GM12874 (cell line): ENCODE results near the gene CAMK2N2.

Experiments
- TF ChIP-seq, protein P1 (sequence below): IDR thresholded peaks from 2 replicates; pipeline ENCODE4 v1.5.1; 2011; ENCODE audit warnings: low read depth, mild to moderate bottlenecking, control low read depth, low read length, moderate library complexity; ENCODE audit not compliant: insufficient read depth

CAMK2N2 gene

DNA sequence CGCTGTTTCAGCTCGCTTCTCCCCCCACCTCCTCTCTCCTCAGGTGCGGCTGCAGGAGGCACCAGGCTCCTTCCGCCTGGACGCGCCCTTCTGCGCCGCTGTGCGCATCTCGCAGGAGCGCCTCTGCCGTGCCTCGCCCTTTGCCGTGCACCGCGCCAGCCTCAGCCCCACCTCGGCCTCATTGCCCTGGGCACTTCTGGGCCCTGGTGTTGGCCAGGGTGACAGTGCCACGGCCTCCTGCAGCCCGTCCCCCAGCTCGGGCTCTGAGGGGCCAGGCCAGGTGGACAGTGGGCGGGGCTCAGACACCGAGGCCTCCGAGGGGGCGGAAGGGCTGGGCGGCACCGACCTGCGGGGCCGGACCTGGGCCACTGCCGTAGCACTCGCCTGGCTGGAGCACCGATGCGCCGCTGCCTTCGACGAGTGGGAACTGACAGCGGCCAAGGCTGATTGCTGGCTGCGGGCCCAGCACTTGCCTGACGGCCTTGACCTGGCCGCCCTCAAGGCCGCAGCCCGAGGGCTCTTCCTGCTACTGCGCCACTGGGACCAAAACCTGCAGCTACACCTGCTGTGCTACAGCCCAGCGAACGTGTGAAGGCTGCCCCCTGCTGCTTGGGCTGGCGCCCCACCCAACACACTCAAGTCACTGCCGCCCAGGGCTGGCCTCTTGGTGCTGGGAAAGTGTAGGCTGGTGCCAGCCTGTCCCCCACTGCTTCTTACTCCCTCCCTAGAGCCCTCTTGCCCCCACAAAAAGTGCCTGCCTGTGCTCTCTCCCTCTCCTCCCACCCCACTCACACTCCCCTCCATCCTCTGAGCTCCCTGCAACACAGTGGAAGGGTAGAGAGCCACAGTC is 19.7 kb downstream of the CAMK2N2 start:
- TF ChIP-seq, protein P1, sequence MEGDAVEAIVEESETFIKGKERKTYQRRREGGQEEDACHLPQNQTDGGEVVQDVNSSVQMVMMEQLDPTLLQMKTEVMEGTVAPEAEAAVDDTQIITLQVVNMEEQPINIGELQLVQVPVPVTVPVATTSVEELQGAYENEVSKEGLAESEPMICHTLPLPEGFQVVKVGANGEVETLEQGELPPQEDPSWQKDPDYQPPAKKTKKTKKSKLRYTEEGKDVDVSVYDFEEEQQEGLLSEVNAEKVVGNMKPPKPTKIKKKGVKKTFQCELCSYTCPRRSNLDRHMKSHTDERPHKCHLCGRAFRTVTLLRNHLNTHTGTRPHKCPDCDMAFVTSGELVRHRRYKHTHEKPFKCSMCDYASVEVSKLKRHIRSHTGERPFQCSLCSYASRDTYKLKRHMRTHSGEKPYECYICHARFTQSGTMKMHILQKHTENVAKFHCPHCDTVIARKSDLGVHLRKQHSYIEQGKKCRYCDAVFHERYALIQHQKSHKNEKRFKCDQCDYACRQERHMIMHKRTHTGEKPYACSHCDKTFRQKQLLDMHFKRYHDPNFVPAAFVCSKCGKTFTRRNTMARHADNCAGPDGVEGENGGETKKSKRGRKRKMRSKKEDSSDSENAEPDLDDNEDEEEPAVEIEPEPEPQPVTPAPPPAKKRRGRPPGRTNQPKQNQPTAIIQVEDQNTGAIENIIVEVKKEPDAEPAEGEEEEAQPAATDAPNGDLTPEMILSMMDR = peak; percentile 38; the same call in 1 of the 2 replicates

- TF ChIP-seq, protein P1 = no peak
These were observed 20.3 kb downstream of the CAMK2N2 start for GRCh38 chr3:184241141-184241446.

- TF ChIP-seq, protein P1 = no peak
These were observed 20.8 kb downstream of the CAMK2N2 start for GRCh38 chr3:184240384-184241140.

DNA sequence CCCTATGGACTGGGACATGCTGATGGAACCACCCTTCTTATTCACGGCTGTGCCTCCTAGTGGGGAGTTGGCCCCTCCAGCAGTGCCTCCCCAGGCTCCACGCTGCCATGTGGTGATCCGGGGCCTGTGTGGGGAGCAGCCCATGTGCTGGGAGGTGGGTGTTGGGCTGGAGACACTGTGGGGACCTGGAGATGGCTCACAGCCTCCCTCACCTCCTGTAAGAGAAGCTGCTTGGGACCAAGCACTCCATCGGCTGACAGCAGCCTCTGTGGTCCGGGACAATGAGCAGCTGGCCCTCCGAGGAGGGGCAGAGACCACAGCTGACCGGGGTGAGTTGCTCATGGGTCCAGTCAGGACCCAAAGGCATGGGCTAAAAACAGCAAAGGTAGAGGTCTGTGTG is 21.6 kb downstream of the CAMK2N2 start:
- TF ChIP-seq, protein P1 = no peak

DNA sequence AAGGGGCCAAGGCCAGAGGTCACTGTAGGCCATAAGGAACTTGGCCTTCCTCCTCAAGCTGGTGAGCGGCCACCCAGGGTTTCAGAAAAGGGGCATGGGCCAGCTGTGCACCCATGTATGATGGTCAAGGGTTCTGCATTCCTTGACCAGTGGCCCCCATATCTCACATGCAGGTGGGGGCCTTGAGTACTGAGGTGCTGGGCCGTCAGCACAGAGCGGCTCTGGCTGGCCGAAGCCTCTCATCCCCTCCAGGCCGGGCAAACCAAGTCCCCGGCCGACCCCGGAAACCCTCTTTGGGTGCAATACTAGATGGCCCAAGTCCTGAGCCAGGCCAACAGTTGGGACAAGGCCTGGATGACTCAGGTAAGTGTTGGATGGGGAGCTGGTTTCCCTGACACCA is 22.1 kb downstream of the CAMK2N2 start:
- TF ChIP-seq, protein P1 = no peak

DNA sequence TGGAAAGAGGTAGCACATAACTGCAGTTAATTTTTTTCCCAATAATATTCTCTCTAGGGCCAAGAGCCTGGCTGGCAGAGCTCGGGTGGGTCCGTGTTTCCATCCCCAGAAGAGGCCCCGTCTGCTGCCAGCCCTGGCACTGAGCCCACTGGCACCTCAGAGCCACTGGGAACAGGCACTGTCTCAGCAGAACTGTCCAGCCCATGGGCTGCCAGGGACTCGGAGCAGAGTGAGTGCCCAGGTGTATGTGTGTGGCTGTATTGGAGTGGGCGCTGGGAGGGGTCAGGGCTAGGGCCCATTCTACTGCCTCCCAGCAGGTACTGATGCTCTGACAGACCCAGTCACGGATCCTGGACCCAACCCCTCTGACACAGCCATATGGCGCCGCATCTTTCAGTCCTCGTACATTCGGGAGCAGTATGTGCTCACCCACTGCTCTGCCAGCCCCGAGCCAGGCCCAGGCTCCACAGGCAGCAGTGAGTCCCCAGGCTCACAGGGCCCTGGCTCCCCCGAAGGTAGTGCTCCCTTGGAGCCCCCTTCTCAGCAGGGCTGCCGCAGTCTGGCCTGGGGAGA is 23.0 kb downstream of the CAMK2N2 start:
- TF ChIP-seq, protein P1 = no peak

- TF ChIP-seq, protein P1 = no peak
These were observed 23.5 kb downstream of the CAMK2N2 start for GRCh38 chr3:184237807-184238206.
